ENCODE measurements around the gene AP1G2.
"Not testable (repeated sequence)": the region's sequence is repeated elsewhere in the genome, so short reads cannot be mapped to it uniquely, and the experiment has no call there.

Gene AP1G2

DNA sequence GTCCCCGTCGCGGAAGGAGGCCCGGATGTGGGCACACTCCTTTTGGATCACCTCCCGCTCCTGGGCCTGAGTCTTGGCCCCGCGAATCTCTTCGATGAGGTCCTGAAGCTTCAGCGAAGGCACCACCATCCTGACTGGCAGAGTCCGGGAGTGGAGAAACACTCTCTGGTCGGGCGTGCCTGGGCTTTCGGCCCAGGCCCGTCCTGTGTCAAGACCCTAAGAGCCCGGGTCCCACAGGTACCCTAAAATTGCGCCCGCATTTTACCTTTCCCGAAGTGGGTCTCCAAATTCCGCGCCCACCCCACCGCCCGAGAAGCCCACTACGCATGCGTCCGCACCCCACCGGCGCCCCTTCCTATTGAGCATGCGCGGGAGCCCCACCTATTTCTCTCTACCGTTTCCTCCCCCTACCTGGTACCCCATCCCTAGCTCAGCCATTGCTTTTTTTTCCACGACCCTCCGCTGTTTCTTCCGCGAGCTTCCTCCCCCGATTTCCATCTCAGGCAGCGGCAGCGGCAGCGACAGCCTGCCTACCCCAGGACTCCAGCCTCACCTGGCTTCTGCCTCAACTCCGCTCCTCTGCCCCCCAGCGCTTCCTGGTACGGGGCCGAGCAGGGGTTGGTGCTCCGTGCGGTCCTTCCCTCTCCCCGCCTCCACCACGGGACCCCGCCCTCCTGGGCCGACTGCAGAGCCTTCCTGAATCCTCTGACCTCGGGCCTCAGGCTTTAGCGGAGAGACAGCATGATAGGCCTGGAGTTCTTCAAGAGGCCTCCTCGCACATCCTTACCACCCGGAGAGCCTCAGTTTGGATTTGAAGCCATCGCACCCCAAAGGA, at the start of gene AP1G2:
AP1G2 (minus strand) TSS at position 606 of the 835 bp plus-strand sequence; CDS start at position 129, 477 bp downstream.
- DNase-seq (ENCODE audit: low read depth in 2 of 2) = peak; percentile 63 to 71

- DNase-seq (ENCODE audit: low read depth in 2 of 2) = no peak
These were observed 48.3 kb upstream of the AP1G2 start for GRCh38 chr14:23615856-23616255.

GRCh38 chr14:23614395-23614828, 46.8 kb upstream of the AP1G2 start:
- DNase-seq (ENCODE audit: low read depth in 2 of 2) = no peak

GRCh38 chr14:23613242-23614070, 45.9 kb upstream of the AP1G2 start:
- DNase-seq (ENCODE audit: low read depth in 2 of 2) = no peak

- no peak for DNase-seq (ENCODE audit: low read depth in 2 of 2)
These were observed 45.2 kb upstream of the AP1G2 start for GRCh38 chr14:23612802-23613201.

DNA sequence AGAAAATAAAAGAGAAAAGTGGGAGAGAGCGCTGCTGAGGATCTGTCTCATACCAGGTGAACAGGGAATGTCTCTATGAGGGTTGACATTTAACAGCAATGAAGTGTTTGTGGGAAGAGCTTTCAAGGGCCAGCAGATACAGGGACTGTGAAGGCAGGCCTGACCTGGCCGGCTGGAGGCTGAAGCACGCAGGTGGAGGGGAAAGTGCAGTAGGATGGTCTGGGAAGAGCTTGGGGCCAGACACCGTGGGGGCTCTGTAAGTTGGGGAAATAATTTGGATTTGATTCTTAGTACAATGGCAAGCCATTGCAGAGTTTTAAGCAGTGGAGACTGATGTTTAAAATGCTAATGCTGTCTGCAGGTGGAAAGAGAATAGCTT, 44.8 kb upstream of the AP1G2 start:
- DNase-seq (ENCODE audit: low read depth in 2 of 2) = no peak

GRCh38 chr14:23610815-23611289, 43.3 kb upstream of the AP1G2 start:
- no peak for DNase-seq (ENCODE audit: low read depth in 2 of 2)

GRCh38 chr14:23610090-23610814, 42.7 kb upstream of the AP1G2 start:
- no peak for DNase-seq (ENCODE audit: low read depth in 2 of 2)

GRCh38 chr14:23609411-23610089, 42.0 kb upstream of the AP1G2 start:
- DNase-seq (ENCODE audit: low read depth in 2 of 2) = not testable (repeated sequence)

- DNase-seq (ENCODE audit: low read depth in 2 of 2) = no peak
These were observed 41.4 kb upstream of the AP1G2 start for GRCh38 chr14:23609001-23609400.

DNA sequence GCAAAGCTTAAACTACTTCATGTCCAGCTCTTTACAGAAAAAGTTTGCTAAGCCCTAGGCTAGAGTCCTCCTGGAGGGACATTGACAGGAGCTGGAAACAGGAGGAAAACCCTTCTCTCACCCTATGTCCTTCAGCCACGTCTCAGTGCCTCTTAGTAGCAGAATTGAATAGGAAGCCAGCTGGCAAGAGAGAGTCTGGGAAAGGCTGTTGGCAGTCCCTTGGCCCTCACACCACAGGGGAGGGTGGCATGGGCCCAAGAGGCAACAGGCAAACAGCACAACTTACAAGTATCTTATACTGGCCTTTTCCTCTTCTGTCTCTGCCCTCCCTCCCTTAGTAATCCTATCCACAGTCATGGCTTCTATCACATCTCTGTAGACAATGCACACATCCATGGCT, 40.9 kb upstream of the AP1G2 start:
- no peak for DNase-seq (ENCODE audit: low read depth in 2 of 2)

- no peak for DNase-seq (ENCODE audit: low read depth in 2 of 2)
These were observed 38.5 kb upstream of the AP1G2 start for GRCh38 chr14:23605931-23606585.

GRCh38 chr14:23604675-23605170, 37.1 kb upstream of the AP1G2 start:
- no peak for DNase-seq (ENCODE audit: low read depth in 2 of 2)

DNA sequence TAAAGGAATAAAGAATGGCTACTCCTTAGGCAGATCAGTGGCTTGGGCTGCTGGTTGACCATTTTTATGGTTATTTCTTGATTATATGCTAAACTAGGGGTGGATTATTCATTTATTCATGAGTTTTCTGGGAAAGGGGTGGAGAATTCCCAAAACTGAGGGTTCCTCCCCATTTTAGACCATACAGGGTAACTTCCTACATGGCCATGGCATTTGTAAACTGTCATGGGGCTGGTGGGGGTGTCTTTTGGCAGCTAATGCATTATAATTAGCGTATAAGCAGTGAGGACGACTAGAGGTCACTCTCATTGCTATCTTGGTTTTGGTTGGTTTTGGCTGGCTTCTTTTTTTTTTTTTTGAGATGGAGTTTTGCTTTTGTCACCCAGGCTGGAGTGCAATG, 36.6 kb upstream of the AP1G2 start:
- no peak for DNase-seq (ENCODE audit: low read depth in 2 of 2)

- DNase-seq (ENCODE audit: low read depth in 2 of 2) = no peak
These were observed 35.5 kb upstream of the AP1G2 start for GRCh38 chr14:23603103-23603502.

- no peak for DNase-seq (ENCODE audit: low read depth in 2 of 2)
These were observed 34.8 kb upstream of the AP1G2 start for GRCh38 chr14:23602181-23603095.

GRCh38 chr14:23601845-23602180, 34.2 kb upstream of the AP1G2 start:
- DNase-seq (ENCODE audit: low read depth in 2 of 2) = no peak

- DNase-seq (ENCODE audit: low read depth in 2 of 2) = no peak
These were observed 33.8 kb upstream of the AP1G2 start for GRCh38 chr14:23601424-23601823.

GRCh38 chr14:23600806-23601205, 33.2 kb upstream of the AP1G2 start:
- DNase-seq (ENCODE audit: low read depth in 2 of 2) = no peak

DNA sequence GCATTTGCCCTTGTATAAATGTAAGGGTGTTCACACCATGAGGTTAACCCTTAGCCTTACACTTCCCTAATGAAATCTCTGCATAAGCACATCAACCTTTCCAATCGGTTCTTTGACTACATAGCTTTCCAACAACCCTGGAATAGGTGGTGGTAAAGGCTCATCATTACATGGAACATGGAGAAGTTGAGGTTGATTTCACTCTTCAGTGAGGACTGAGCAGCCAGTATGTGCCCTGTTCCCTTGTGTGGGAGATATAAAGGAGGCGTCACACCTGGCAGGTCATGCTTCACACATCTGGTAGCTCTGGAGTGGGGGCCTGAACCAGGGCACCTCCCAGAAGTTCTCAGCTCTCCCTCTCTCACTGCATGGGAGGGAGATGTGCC, 32.7 kb upstream of the AP1G2 start:
- DNase-seq (ENCODE audit: low read depth in 2 of 2) = no peak

Data from stimulated activated CD8-positive, alpha-beta memory T cell treated with anti-CD3 and anti-CD28 coated beads, Interleukin-2, amount 100 ng/mL, for 1 hour (primary cell).